GM10248 (cell line): Measurements from ENCODE around the gene JARID2.

Experiments used
- CTCF ChIA-PET: fragments of 300-600 bp; sonication (Branson Sonifier 250); formaldehyde crosslinking; extraction: SDS; loops from one replicate; lab custom pipeline; 2021; ENCODE audit warnings: antibody characterized with exemption; lab: Yijun Ruan, JAX
- POLR2A ChIA-PET: fragments of 350-650 bp; sonication (Branson Sonifier 250); formaldehyde crosslinking; extraction: SDS; loops from one replicate; lab custom pipeline; 2020; ENCODE audit warnings: antibody characterized with exemption; lab: Yijun Ruan, JAX
- DNase-seq: peaks from one replicate; pipeline ENCODE4 v3.0.0; 2012; ENCODE audit errors: extremely low spot score
- TF ChIP-seq, protein P1 (sequence below): IDR thresholded peaks from 2 replicates; pipeline ENCODE4 v1.5.1; 2012; ENCODE audit warnings: mild to moderate bottlenecking, low read depth; ENCODE audit errors: extremely low read depth, missing control alignments, control extremely low read depth

JARID2 gene

DNA sequence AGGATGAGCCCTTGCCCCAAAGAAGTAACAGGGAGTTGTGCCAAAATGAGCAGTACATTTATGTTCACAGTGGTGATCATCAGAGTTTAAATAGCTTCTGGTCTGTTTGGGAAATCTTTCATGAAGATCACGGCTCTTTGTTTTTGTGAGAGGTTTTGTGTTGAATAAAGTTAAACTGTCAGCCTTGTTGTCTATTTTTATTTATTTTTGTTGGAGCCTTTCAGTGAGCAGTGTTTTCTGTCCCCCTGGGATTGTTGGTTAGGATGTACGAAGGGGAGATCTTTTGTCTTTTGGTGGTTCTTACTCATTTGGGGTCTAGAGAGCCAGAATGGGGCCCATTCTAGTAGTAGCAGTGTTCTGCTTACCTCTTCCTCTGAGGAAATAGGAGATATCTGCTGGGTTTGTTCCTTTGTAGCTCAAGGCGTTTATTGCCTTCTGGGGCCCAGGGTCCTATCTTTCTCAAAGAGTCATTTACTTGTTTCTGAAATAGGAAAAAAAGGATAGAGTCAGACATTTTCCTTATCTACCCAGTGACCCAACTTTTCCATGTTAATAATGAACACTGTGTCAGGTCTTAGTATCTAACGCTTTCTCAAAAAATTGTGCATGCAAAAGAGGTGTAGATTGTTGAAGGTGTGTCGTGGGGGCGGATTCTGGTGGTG is 157.4 kb downstream of the JARID2 start:
- no peak for DNase-seq
- POLR2A ChIA-PET: interaction anchor here (0.6 kb wide), 1 partner anchor 154 kb away, joined by 10 read pairs; no protein-coding TSS in a partner anchor
- CTCF ChIA-PET: interaction anchor here (1.1 to 7.5 kb wide), 5 partner anchors 8 to 151 kb away, joined by 3 to 78 read pairs (median 4); no protein-coding TSS in a partner anchor
- TF ChIP-seq, protein P1, sequence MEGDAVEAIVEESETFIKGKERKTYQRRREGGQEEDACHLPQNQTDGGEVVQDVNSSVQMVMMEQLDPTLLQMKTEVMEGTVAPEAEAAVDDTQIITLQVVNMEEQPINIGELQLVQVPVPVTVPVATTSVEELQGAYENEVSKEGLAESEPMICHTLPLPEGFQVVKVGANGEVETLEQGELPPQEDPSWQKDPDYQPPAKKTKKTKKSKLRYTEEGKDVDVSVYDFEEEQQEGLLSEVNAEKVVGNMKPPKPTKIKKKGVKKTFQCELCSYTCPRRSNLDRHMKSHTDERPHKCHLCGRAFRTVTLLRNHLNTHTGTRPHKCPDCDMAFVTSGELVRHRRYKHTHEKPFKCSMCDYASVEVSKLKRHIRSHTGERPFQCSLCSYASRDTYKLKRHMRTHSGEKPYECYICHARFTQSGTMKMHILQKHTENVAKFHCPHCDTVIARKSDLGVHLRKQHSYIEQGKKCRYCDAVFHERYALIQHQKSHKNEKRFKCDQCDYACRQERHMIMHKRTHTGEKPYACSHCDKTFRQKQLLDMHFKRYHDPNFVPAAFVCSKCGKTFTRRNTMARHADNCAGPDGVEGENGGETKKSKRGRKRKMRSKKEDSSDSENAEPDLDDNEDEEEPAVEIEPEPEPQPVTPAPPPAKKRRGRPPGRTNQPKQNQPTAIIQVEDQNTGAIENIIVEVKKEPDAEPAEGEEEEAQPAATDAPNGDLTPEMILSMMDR: no peak

DNA sequence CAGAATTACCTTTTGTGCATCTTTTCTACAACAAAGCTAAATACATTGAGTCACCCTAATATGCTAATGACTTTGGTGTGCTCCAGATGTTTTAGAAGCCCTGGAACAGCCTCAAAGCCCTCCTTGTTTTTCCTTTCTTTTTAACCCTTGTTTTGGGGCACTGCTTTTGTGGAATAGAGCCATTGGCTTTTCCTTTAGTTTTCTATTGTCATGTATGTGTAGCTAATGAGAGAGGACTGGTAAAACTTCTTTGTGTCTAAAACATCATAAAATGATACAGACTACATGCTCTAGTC is 158.8 kb downstream of the JARID2 start:
- TF ChIP-seq, protein P1: no peak
- no peak for DNase-seq
- CTCF ChIA-PET: interaction anchor here (0.8 to 7.5 kb wide), 8 partner anchors 8 to 37 kb away, joined by 3 to 78 read pairs (median 4); no protein-coding TSS in a partner anchor
- POLR2A ChIA-PET: no interaction called here

DNA sequence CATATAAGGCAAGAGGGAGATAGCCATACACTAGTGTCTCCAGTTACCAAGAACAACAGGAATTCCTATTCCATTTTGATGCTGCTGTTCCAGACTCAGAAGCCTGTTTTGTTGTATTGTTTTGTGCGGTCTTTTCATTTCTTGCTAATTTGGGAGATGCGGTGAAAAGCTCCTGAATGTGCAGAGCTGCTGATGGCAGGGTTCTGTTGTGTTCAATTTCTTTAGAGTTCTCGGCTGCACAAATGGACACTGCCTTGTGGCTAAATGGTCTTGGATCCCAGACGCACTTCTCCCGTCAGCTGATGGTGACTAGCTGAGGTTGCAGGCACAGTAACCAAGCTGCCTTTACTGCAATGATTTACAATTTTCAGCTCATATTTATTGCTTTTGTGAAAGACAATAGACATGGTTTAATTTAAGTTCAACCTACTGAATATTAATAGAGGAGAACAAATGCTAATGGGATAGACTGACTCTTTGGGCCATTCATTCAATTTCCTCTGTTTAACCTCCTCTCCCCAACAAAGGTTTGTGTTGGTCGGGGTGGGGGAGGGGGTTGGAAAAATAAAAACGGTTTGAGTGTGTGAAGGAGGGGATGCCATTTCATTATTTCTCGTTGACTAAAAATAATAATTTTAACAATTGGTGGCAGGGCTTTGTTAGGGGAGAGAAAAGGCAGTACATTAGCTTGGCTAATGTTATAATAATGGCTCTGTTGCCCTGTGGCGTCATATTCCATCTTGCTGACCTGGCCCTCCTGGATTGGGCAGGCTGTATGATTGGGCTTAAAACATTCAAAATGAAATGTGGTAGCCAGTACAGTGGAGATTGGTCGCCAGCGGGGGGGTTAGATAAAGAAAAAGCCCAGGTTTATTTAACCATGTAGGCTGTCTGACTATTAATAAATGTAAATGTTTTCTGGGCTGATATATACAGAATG is 159.5 kb downstream of the JARID2 start:
- TF ChIP-seq, protein P1: no peak
- no peak for DNase-seq
- CTCF ChIA-PET: interaction anchor here (0.8 to 7.5 kb wide), 8 partner anchors 8 to 36 kb away, joined by 3 to 78 read pairs (median 4); no protein-coding TSS in a partner anchor
- POLR2A ChIA-PET: no interaction called here

DNA sequence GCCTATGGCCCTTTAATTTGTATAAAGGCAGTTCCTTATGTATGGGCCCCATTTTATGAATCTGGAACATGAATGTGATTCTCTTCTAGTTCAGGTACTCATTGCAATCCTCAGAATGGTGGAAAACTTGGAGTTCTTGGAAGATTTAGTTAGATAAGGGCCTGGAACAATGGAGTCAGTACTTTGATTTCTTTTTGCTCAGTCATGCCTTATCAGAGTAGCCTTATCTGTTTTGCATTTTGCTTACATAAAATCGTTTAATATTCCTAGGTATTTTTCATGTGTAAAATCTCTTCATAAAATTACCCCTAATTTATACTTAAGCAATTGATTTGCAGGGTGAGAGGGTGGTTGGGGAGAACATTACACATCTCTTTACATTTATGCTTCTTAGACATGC is 160.6 kb downstream of the JARID2 start:
- CTCF ChIA-PET: no interaction called here
- POLR2A ChIA-PET: no interaction called here
- TF ChIP-seq, protein P1: no peak
- DNase-seq: no peak

DNA sequence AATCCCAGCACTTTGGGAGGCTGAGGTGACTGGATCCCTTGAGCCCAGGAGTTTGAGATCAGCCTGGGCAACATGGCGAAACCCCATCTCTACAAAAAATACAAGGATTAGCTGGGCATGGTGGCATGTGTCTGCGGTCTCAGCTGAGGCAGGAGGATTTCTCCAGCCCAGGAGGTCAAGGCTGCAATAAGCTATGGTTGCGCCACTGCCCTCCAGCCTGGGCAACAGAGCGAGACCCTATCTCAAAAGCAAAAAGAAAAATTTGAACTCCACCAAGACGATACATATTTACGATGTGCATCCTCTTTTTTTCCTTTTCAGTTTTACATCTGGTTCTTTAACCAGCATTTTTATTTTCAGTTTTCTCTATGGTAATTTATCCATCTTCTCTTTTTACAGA is 162.1 kb downstream of the JARID2 start:
- ChIA-PET CTCF (interaction anchor here (0.9 to 1.7 kb wide), 5 partner anchors 13 to 33 kb away, joined by 3 to 6 read pairs (median 3); no protein-coding TSS in a partner anchor), POLR2A (interaction anchor here (0.6 kb wide), 1 partner anchor 130 kb away, joined by 4 read pairs; no protein-coding TSS in a partner anchor)

DNA sequence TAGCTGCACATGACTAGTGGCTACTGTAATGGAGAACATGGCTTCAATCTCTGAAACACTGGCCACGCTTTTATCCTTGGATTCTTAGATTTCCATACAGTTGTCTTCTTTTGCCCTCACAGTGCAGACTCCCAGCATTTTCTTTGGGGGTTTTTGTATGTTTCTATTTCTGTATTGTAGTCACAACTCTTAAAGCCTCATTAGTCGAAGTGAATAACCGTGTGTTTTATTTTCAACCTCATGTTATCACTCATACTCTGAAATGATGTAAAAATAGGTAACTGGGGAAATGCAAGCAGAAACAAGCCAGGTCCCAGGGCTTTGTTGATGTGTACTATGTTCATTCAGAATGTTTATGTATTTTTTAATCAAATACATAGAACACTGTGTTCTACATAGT is 162.9 kb downstream of the JARID2 start:
- CTCF ChIA-PET: interaction anchor here (1.4 to 3.9 kb wide), 2 partner anchors 10 to 32 kb away, joined by 3 to 21 read pairs; no protein-coding TSS in a partner anchor
- POLR2A ChIA-PET: no interaction called here
- DNase-seq: no peak
- TF ChIP-seq, protein P1: no peak

More for the DNA sequence above, 162.1 kb downstream of the JARID2 start:
- no peak for DNase-seq
- TF ChIP-seq, protein P1: no peak
